Fibroblast of villous mesenchyme (primary cell): ENCODE data around the gene FUT8. TPM values are rescaled to one million over a fixed set of nuclear protein-coding genes. Genes with fewer than 3 reads are reported as not detected.

Source experiments
- DNase-seq: peaks from one replicate; pipeline ENCODE4 v3.0.0-alpha.2; 2010; ENCODE audit warnings: low read depth
- H3K4me3 ChIP-seq: 2 replicates; pipeline ENCODE4 v1.5.1; 2011; ENCODE audit warnings: low read depth, mild to moderate bottlenecking, low read length
- CTCF ChIP-seq: IDR thresholded peaks from 2 replicates; pipeline ENCODE4 v1.5.1; 2012; ENCODE audit warnings: low read depth, mild to moderate bottlenecking, low read length; ENCODE audit not compliant: insufficient read depth
- total RNA-seq: library from RNA; depleted of rRNA; stranded (reverse); fragments of >200 nt; gene quantifications from 2 replicates; pipeline ENCODE4 v1.2.3, GENCODE V29; 2012

The FUT8 gene
- total RNA-seq, 1 donor, result 120 TPM

- DNase-seq, result peak; percentile 45
- peak; percentile 31 for TF ChIP-seq CTCF
- H3K4me3 ChIP-seq, result peak overlapping the region; percentile 26
Observed at GRCh38 chr14:65373671-65374039, 38.9 kb upstream of the FUT8 start.

- H3K4me3 ChIP-seq, result no peak overlapping the region
- no peak for TF ChIP-seq CTCF
- DNase-seq, result peak; percentile 71
Observed at GRCh38 chr14:65377576-65377975, 35.0 kb upstream of the FUT8 start.

GRCh38 chr14:65382586-65382985 lies 29.9 kb upstream of the FUT8 start:
- H3K4me3 ChIP-seq, result no peak overlapping the region
- no peak for DNase-seq
- TF ChIP-seq CTCF, result no peak

GRCh38 chr14:65387171-65387570 lies 25.4 kb upstream of the FUT8 start:
- DNase-seq, result no peak
- no peak for TF ChIP-seq CTCF
- H3K4me3 ChIP-seq, result no peak overlapping the region

GRCh38 chr14:65387628-65388027 lies 24.9 kb upstream of the FUT8 start:
- DNase-seq, result no peak
- H3K4me3 ChIP-seq, result no peak overlapping the region
- no peak for TF ChIP-seq CTCF

- no peak for DNase-seq
- H3K4me3 ChIP-seq, result no peak overlapping the region
- TF ChIP-seq CTCF, result no peak
Observed at GRCh38 chr14:65392296-65392695, 20.2 kb upstream of the FUT8 start.

GRCh38 chr14:65396082-65396910 lies 16.2 kb upstream of the FUT8 start:
- no peak overlapping the region for H3K4me3 ChIP-seq
- no peak for TF ChIP-seq CTCF
- DNase-seq, result no peak
